ENCODE data around the gene HPCAL1. TPM values are rescaled to one million over a fixed set of nuclear protein-coding genes. Genes with fewer than 3 reads are reported as not detected.

Gene HPCAL1
- total and polyA plus RNA-seq, 8 donors, result 14.0 to 571 (median 85.4) TPM

GRCh38 chr2:10471046-10471571 is 168.4 kb downstream of the HPCAL1 start:
- Histone ChIP-seq H3K27ac (no peak overlapping the region), H3K4me1 (peaks cover 0 to 2% (median 0%) of the 10 kb centered on the region in 4 donors), H3K36me3 (no peaks in the 10 kb centered on the region), H3K9me3 (no peaks in the 10 kb centered on the region), H3K27me3 (no peaks in the 10 kb centered on the region), H3K4me3 (no peak overlapping the region)
- no peak for DNase-seq
- TF ChIP-seq POLR2AphosphoS5 (IDR thresholded peaks at IDR 0.05), result no peak
- TF ChIP-seq POLR2A (IDR thresholded peaks at IDR 0.05), result no peak
- no peak for TF ChIP-seq CTCF (IDR thresholded peaks at IDR 0.05)
- TF ChIP-seq EP300 (IDR thresholded peaks at IDR 0.05), result no peak
- WGBS, 5 donors, result 73 to 81% (median 78%) methylated on average over 15 of the region's 15 CpGs
- intact Hi-C loops (cut with DNase I; ENCODE audit: low total_unique reads), result no loop called here

- whole genome bisulfite sequencing, 5 donors, result 78 to 97% (median 91%) methylated on average over 2 of the region's 2 CpGs
- intact Hi-C loops (cut with DNase I; ENCODE audit: low total_unique reads), result no loop called here
- Histone ChIP-seq H3K36me3 (no peaks in the 10 kb centered on the region), H3K27ac (no peak overlapping the region), H3K9me3 (no peaks in the 10 kb centered on the region), H3K27me3 (no peaks in the 10 kb centered on the region), H3K4me1 (no peaks in the 10 kb centered on the region), H3K4me3 (no peak overlapping the region)
- no peak for DNase-seq
- TF ChIP-seq CTCF (IDR thresholded peaks at IDR 0.05), result no peak
- TF ChIP-seq POLR2AphosphoS5 (IDR thresholded peaks at IDR 0.05), result no peak
- TF ChIP-seq POLR2A (IDR thresholded peaks at IDR 0.05), result no peak
- TF ChIP-seq EP300 (IDR thresholded peaks at IDR 0.05), result no peak
These were observed 169.3 kb downstream of the HPCAL1 start for GRCh38 chr2:10471955-10472354.

GRCh38 chr2:10473121-10473756 is 170.5 kb downstream of the HPCAL1 start:
- no peaks in the 10 kb centered on the region for H3K36me3 ChIP-seq
- no peak overlapping the region for H3K4me3 ChIP-seq
- H3K27me3 ChIP-seq, result no peaks in the 10 kb centered on the region
- H3K27ac ChIP-seq, result no peak overlapping the region
- WGBS, 5 donors, result 75 to 88% (median 81%) methylated on average over 5 of the region's 5 CpGs
- no peaks in the 10 kb centered on the region for H3K4me1 ChIP-seq
- intact Hi-C loops (cut with DNase I; ENCODE audit: low total_unique reads), result no loop called here
- DNase-seq, result no peak
- H3K9me3 ChIP-seq, result no peaks in the 10 kb centered on the region
- TF ChIP-seq CTCF (IDR thresholded peaks at IDR 0.05) (no peak), POLR2A (IDR thresholded peaks at IDR 0.05) (no peak), EP300 (IDR thresholded peaks at IDR 0.05) (no peak), POLR2AphosphoS5 (IDR thresholded peaks at IDR 0.05) (no peak)

- H3K4me1 ChIP-seq, result no peaks in the 10 kb centered on the region
- H3K36me3 ChIP-seq, result no peaks in the 10 kb centered on the region
- no peak overlapping the region for H3K4me3 ChIP-seq
- no peak overlapping the region for H3K27ac ChIP-seq
- TF ChIP-seq POLR2AphosphoS5 (IDR thresholded peaks at IDR 0.05) (no peak), CTCF (IDR thresholded peaks at IDR 0.05) (no peak), EP300 (IDR thresholded peaks at IDR 0.05) (no peak), POLR2A (IDR thresholded peaks at IDR 0.05) (no peak)
- 92 to 96% (median 93%) methylated on average over 5 to 21 of the region's 21 CpGs for WGBS, 5 donors
- intact Hi-C loops (cut with DNase I; ENCODE audit: low total_unique reads), result no loop called here
- no peaks in the 10 kb centered on the region for H3K9me3 ChIP-seq
- no peak for DNase-seq
- H3K27me3 ChIP-seq, result no peaks in the 10 kb centered on the region
These were observed 172.6 kb downstream of the HPCAL1 start for GRCh38 chr2:10475221-10475722.
